Measurements from ENCODE around the gene CDH13.

DNA sequence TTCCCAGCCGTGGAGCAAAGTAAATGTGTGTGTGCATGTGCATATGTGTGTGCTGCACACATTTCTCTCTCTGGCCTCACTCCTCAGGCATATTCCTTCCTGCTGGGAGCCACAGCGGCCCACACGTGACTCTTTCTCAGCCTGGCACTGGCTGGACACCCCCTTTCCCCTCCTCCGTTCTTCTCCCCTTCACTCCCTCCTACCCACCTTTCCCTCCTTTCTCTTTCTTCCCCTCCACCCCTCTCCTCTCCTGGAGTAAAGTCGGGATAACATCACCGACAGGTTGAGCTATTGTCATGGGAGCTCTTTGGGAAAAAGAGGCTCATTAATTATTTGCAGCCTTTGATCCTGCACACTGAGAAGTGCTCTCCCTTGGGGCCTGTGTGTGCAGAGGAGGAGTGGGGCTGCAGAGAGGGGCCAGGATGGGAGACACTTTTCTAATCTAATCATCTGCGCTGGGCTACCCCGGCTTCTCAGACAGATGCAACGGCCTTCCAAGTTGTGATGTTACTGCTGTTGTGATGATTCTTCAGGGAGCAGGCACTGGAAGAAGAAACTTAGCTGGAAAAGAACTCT is 1054.7 kb downstream of the CDH13 start:
- TF ChIP-seq CTCF (IDR thresholded peaks at IDR 0.05) (no peak), POLR2A (IDR thresholded peaks at IDR 0.05) (no peak), POLR2AphosphoS5 (IDR thresholded peaks at IDR 0.05) (no peak)
